SIG-M5 treated with dmso at 0.1 percent for 504 hours (cell line): ENCODE measurements around the gene ZNF786.
"Not testable (repeated sequence)": the region's sequence is repeated elsewhere in the genome, so short reads cannot be mapped to it uniquely, and the experiment has no call there.

Source experiments
- DNase-seq: peaks from one replicate; lab custom pipeline; 2025; ENCODE audit not compliant: unreplicated experiment; lab: John Stamatoyannopoulos, UW

Gene ZNF786

DNA sequence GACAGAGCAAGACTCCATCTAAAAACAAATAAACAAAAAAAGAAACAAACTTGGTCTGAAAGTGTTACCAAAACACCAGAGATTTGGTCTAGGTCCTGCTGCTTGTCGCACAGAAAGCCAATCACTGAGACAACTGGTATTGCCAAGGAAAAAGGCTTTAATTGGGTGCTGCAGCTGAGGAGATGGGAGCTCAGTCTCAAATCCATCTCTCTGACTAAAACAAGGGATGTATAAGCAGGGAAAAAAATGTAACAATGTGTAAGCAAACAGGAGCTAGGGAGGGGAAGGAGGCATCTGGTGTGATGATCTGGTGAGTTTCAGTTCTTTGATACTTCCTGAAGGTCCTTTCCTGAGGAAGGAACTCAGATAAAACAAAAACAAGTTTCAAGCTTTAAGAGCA lies 53.8 kb downstream of the ZNF786 start:
- no peak for DNase-seq

DNA sequence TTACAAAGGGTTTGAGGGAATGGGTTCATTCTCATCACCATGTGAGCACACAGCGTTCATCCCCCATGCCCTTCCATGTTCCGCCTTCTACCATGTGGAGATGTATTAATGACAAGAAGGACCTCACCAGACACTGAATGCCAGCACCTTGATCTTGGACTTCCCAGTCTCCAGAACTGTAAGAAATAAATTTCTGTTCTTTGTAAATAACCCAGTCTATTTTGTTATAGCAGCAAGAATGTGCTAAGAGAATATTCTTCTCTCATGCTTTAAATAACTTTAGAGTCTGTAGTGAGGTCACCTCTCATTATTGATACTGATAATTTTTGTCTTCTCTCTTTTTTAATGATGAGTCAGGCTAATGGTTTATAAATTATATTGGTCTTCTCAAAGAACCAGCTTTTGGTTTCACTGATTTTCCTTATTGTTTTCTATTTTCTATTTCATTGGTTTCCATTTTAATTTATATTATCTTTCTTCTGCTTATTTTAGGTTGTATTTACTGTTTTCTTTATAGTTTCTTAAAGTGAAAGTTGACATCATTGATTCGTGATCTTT lies 59.1 kb downstream of the ZNF786 start:
- DNase-seq: no peak

DNA sequence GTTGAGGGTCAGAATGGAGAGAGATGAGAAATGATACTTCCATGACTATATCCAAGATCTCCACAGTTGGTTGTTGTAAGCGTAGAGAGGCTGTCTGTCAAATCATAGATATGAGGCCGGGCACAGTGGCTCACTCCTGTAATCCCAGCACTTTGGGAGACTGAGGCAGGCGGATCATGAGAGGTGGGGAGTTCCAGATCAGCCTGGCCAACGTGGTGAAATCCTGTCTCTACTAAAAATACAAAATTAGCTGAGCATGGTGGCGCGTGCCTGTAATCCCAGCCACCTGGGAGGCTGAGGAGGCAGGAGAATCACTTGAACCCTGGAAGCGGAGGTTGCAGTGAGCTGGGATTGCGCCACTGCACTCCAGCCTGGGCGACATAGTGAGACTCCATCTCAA lies 60.1 kb downstream of the ZNF786 start:
- DNase-seq: not testable (repeated sequence)

DNA sequence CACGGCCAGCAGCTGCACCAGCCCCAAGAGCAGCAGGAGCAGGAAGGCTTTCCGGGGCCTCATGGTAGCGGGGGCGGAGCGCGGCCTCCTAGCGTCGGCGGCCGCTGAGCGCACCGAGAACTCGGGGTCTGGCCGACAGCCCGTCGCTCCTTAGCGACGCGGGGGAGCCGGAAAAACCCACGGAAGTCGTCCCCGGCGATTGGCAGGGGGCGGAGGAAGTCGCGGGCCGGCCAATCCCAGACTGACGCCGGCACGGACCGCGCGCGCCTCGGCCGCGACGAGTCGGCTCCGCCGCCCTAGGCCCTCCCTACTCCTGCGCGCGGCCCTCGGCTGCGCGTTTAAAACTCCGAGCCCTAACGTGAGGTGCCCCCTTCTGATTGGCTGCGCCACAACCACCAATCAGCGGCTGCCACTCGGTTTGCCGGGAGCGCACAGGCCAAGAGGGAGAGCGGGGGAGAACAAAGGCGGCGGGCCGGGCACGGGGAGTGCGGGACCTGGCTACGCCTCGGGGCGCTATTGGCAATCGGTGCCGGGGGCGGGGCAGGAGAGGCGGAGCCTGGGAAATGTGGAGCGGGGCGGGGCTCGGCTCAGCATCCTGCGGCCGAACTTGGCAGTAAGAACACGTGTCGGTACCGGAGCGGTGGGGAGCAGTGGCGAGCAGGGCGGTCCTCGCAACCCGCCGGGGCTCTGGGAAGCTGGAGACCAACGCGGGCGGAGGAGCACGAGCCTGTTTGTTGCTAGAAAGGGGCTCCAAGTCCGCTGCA lies 62.0 kb downstream of the ZNF786 start, which contains the start of gene PDIA4:
Gene PDIA4, minus strand, starts transcription at position 160 of the 764 bp plus-strand sequence. Its CDS starts 97 bp downstream, at position 63.
- DNase-seq: peak; percentile 98

DNA sequence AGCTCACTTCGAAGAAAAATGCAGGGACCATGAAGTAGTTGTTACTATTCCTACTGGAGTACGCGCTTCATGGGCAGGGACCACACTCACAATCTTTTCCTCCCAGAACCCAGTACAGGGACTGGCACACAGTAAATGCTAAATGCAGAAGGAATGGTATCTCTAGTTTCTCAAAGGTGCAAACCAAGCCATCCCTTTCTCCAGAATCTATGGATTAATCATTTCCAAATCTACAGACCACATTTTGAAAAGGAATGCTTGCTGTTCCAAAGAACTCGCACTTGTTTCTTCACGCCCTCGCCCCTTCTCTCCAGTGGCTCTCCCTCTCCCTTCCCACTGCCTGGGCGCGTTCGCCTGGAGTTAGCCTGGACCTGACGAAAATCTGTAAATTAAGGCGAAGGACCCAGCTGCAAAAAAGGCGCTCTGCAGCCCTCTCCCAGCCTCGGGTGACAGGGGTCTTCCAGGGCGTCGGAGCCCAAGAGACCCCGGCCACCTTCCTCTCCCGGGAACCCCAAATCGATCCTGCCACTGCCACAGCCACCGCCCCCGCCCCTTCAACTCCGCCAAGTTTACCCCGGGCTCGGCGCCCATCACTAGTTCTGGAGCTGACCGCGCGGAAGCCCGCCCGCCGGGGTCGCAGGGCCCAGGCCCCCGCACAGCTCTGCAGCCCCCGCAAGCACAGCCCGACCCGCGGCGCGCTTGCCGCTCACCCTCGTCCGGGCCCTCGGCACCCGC lies 62.7 kb downstream of the ZNF786 start:
- no peak for DNase-seq

DNA sequence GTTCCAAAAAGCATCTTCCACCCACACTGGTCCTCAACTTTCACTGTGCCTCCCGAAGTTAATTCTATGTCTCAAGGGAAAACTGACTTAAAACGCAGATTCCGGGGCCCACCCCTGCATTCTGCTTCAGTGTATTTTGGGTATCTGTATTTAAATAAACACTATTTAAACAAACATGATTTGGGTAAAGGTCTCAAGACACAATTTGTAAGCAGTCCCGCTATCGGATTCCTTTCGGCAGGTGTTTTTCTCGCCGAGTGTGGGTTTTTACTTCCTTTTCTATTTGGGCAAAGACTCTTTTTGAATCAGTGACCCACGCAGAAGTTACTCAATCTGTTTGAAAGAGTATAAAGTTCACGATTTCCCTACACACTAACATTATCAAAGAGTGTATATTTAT lies 63.5 kb downstream of the ZNF786 start:
- peak; percentile 25 for DNase-seq

DNA sequence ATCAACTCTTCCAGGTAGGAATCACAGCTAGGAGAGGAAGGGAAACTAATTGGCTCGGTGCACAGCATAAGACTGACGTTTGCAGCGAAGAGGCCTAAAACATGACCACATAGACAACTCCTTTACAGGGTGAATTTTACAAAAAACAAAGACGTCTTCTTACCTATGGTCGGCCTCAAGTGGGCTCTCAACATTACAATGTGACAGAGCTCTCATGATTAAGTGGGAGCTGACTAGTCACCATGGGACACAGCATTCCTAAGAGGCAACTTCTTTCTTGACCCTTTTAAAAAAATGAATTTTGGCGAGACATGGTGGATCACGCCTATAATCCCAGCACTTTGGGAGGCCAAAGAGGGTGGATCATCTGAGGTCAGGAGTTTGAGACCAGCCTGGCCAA lies 66.9 kb downstream of the ZNF786 start:
- no peak for DNase-seq

DNA sequence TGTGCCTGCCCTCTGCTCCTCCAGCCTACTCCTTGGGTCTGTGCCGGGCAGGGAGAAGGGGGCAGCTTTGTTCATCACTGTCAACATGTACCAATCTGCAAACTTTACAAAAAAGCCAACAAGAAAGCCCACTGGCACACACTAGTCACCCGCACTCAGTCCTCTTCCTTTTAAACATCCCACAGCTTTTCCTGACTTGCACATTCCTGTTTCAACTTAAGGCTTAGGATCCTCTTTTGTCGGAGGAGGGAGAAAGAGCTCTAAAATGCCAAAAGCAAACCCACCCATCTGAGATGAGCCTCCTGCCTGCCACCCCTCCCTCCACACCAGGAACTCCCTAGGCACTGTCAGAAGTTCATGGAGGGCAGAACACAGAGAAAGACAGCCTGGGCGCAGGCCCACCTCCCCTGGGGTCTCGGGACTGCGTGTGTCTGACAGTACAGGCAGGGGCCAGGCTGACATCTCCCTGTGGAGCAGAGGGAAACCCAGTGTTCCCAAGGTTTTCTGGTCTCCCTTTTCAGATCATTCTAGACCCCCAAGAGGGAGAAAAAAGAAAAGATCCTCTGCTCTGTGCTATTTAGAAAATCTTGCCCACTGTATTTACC lies 67.7 kb downstream of the ZNF786 start:
- no peak for DNase-seq

DNA sequence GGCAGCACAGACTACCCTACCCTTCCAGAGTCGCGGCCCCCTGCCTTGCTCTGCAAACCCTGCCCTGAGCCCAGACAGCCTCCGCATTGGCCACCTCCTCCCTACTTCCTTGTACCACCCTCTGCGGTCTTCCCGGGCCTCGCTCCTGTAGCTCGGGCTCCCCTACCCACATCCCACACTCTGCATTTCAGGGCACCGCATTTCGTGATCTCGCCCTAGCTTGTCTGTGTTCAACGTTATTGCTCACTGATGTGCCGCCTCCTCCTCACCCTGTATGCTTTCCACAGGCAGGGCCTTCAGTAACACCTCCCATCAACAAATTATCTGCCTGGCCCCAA lies 68.8 kb downstream of the ZNF786 start:
- no peak for DNase-seq

DNA sequence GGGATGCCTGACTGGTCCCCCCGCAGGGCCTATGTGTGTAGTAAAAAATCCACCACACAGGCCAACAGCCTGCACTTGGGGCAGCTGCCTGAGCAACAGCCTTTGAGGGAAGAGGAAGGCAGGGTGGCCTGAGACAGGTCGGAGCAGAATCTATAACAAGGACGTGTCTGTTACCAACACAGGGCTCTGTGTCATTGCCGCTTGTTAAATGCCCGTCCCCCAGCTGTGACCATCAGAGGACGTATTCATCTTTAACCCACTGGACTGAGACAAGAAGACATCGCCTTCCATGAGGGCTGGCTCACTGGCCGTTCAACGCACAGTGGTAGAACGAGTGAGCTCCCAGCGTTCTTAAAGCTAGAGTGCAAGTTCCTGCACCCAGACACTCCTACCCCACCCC lies 70.0 kb downstream of the ZNF786 start:
- DNase-seq: no peak
